Measurements from ENCODE around the gene FHOD3.

The FHOD3 gene

GRCh38 chr18:36818652-36819051 is 521.1 kb downstream of the FHOD3 start:
- WGBS (ENCODE audit: insufficient coverage): 100% methylated on average over 1 of the region's 3 CpGs
- CTCF ChIA-PET: interaction anchor here (1.2 kb wide), 1 partner anchor 10 kb away, joined by 5 read pairs; no protein-coding TSS in a partner anchor
- Histone ChIP-seq H3K4me1 (ENCODE audit: control extremely low read depth in 1 of 4, control insufficient read depth in 4 of 4, insufficient read depth in 4 of 4, low read length in 3 of 4) (no peaks in the 10 kb centered on the region), H3K4me3 (ENCODE audit: control insufficient read depth in 1 of 7, extremely low read depth in 1 of 7, insufficient read depth in 4 of 7, low read depth in 2 of 7, low read length in 6 of 7) (no peak overlapping the region), H3K27me3 (replicated peaks in 2 of 5; ENCODE audit: control insufficient read depth in 4 of 5, insufficient read depth in 5 of 5, low read length in 4 of 5) (no peaks in the 10 kb centered on the region), H3K36me3 (ENCODE audit: control insufficient read depth in 4 of 4, insufficient read depth in 4 of 4, low read length in 3 of 4) (peaks cover 15 to 76% (median 43%) of the 10 kb centered on the region in 4 experiments), H3K9me3 (ENCODE audit: control extremely low read depth in 1 of 5, control insufficient read depth in 4 of 5, insufficient read depth in 2 of 5, low read depth in 1 of 5, low read length in 4 of 5) (no peaks in the 10 kb centered on the region), H3K27ac (ENCODE audit: insufficient read depth in 1 of 2, low read depth in 1 of 2, low read length in 2 of 2, poor library complexity in 1 of 2, severe bottlenecking in 2 of 2) (no peak overlapping the region)
- no peak for DNase-seq
- POLR2A ChIA-PET: interaction anchor here (0.7 kb wide), 1 partner anchor 9 kb away, joined by 6 read pairs; no protein-coding TSS in a partner anchor

GRCh38 chr18:36819621-36820020 is 522.1 kb downstream of the FHOD3 start:
- no peaks in the 10 kb centered on the region for H3K9me3 ChIP-seq (ENCODE audit: control extremely low read depth in 1 of 5, control insufficient read depth in 4 of 5, insufficient read depth in 2 of 5, low read depth in 1 of 5, low read length in 4 of 5)
- POLR2A ChIA-PET: no interaction called here
- no peaks in the 10 kb centered on the region for H3K27me3 ChIP-seq (replicated peaks in 2 of 5; ENCODE audit: control insufficient read depth in 4 of 5, insufficient read depth in 5 of 5, low read length in 4 of 5)
- peaks cover 15 to 68% (median 40%) of the 10 kb centered on the region in 4 experiments for H3K36me3 ChIP-seq (ENCODE audit: control insufficient read depth in 4 of 4, insufficient read depth in 4 of 4, low read length in 3 of 4)
- no peak overlapping the region for H3K27ac ChIP-seq (ENCODE audit: insufficient read depth in 1 of 2, low read depth in 1 of 2, low read length in 2 of 2, poor library complexity in 1 of 2, severe bottlenecking in 2 of 2)
- CTCF ChIA-PET: interaction anchor here (1.2 kb wide), 1 partner anchor 11 kb away, joined by 5 read pairs; no protein-coding TSS in a partner anchor
- no peak overlapping the region for H3K4me3 ChIP-seq (ENCODE audit: control insufficient read depth in 1 of 7, extremely low read depth in 1 of 7, insufficient read depth in 4 of 7, low read depth in 2 of 7, low read length in 6 of 7)
- no peak for DNase-seq
- H3K4me1 ChIP-seq (ENCODE audit: control extremely low read depth in 1 of 4, control insufficient read depth in 4 of 4, insufficient read depth in 4 of 4, low read length in 3 of 4): no peaks in the 10 kb centered on the region

GRCh38 chr18:36821681-36822080 is 524.2 kb downstream of the FHOD3 start:
- CTCF ChIA-PET: interaction anchor here (1.0 kb wide), 1 partner anchor 23 kb away, joined by 4 read pairs; no protein-coding TSS in a partner anchor
- H3K36me3 ChIP-seq (ENCODE audit: control insufficient read depth in 4 of 4, insufficient read depth in 4 of 4, low read length in 3 of 4): peaks cover 15 to 57% (median 32%) of the 10 kb centered on the region in 4 experiments

DNA sequence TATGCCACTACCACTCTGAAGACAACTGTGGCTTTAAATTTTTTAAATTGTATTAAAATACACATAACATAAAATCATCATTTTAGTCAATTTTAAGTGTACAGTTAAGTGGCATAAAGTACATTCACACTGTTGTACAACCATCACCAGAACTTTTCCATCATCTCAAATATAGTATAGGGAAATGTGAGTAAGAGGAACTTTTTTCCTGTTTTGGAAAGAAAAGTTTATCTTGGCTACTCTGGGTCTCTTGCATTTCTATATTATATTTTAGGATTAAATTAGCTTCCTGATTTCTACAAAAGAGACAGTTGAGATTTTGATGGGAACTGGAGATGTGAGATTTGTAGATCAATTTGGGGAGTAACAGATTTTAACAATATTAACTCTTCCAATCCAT is 528.0 kb downstream of the FHOD3 start:
- ChIA-PET CTCF (interaction anchor here (0.7 to 0.9 kb wide), 2 partner anchors 13 to 281 kb away, joined by 3 read pairs; no protein-coding TSS in a partner anchor), POLR2A (no interaction called here)
- Histone ChIP-seq H3K27me3 (replicated peaks in 2 of 5; ENCODE audit: control insufficient read depth in 4 of 5, insufficient read depth in 5 of 5, low read length in 4 of 5) (no peaks in the 10 kb centered on the region), H3K27ac (ENCODE audit: insufficient read depth in 1 of 2, low read depth in 1 of 2, low read length in 2 of 2, poor library complexity in 1 of 2, severe bottlenecking in 2 of 2) (no peak overlapping the region), H3K4me3 (ENCODE audit: control insufficient read depth in 1 of 7, extremely low read depth in 1 of 7, insufficient read depth in 4 of 7, low read depth in 2 of 7, low read length in 6 of 7) (no peak overlapping the region), H3K4me1 (ENCODE audit: control extremely low read depth in 1 of 4, control insufficient read depth in 4 of 4, insufficient read depth in 4 of 4, low read length in 3 of 4) (peaks cover 12 to 22% (median 19%) of the 10 kb centered on the region in 4 experiments), H3K9me3 (ENCODE audit: control extremely low read depth in 1 of 5, control insufficient read depth in 4 of 5, insufficient read depth in 2 of 5, low read depth in 1 of 5, low read length in 4 of 5) (no peaks in the 10 kb centered on the region), H3K36me3 (ENCODE audit: control insufficient read depth in 4 of 4, insufficient read depth in 4 of 4, low read length in 3 of 4) (peaks cover 3 to 24% (median 14%) of the 10 kb centered on the region in 4 experiments)
- DNase-seq: no peak

More at GRCh38 chr18:36821681-36822080, 524.2 kb downstream of the FHOD3 start:
- no peaks in the 10 kb centered on the region for H3K27me3 ChIP-seq (replicated peaks in 2 of 5; ENCODE audit: control insufficient read depth in 4 of 5, insufficient read depth in 5 of 5, low read length in 4 of 5)
- POLR2A ChIA-PET: interaction anchor here (0.6 kb wide), 1 partner anchor 27 kb away, joined by 3 read pairs; no protein-coding TSS in a partner anchor
- no peak overlapping the region for H3K4me3 ChIP-seq (ENCODE audit: control insufficient read depth in 1 of 7, extremely low read depth in 1 of 7, insufficient read depth in 4 of 7, low read depth in 2 of 7, low read length in 6 of 7)
- H3K9me3 ChIP-seq (ENCODE audit: control extremely low read depth in 1 of 5, control insufficient read depth in 4 of 5, insufficient read depth in 2 of 5, low read depth in 1 of 5, low read length in 4 of 5): no peaks in the 10 kb centered on the region
- H3K4me1 ChIP-seq (ENCODE audit: control extremely low read depth in 1 of 4, control insufficient read depth in 4 of 4, insufficient read depth in 4 of 4, low read length in 3 of 4): no peaks in the 10 kb centered on the region
- no peak overlapping the region for H3K27ac ChIP-seq (ENCODE audit: insufficient read depth in 1 of 2, low read depth in 1 of 2, low read length in 2 of 2, poor library complexity in 1 of 2, severe bottlenecking in 2 of 2)
- no peak for DNase-seq
- 93% methylated on average over 4 of the region's 4 CpGs for WGBS (ENCODE audit: insufficient coverage)

DNA sequence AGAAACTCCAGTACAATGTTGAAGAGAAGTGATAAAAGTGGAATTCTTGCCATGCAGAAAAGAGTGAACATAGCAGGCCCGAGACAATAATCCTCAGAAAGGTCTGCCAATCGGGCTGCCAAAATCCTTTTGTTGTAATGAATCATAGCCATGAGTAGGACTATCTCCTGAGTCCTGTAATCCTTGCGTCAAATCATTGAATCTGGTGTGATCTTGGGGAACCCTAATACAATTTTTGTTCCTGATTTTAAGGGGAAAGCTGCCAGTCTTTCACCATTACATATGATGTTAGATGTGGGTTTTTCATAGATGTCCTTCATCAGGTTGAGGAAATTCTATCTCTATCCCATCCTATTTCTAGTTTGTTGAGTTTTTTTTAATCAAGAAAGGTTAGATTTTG is 529.0 kb downstream of the FHOD3 start:
- no peaks in the 10 kb centered on the region for H3K27me3 ChIP-seq (replicated peaks in 2 of 5; ENCODE audit: control insufficient read depth in 4 of 5, insufficient read depth in 5 of 5, low read length in 4 of 5)
- CTCF ChIA-PET: interaction anchor here (0.8 to 0.9 kb wide), 2 partner anchors 14 to 18 kb away, joined by 3 read pairs; no protein-coding TSS in a partner anchor
- H3K9me3 ChIP-seq (ENCODE audit: control extremely low read depth in 1 of 5, control insufficient read depth in 4 of 5, insufficient read depth in 2 of 5, low read depth in 1 of 5, low read length in 4 of 5): no peaks in the 10 kb centered on the region
- WGBS (ENCODE audit: insufficient coverage): 100% methylated on average over 3 of the region's 3 CpGs
- H3K4me1 ChIP-seq (ENCODE audit: control extremely low read depth in 1 of 4, control insufficient read depth in 4 of 4, insufficient read depth in 4 of 4, low read length in 3 of 4): peaks cover 12 to 22% (median 19%) of the 10 kb centered on the region in 4 experiments
- no peak for DNase-seq
- POLR2A ChIA-PET: no interaction called here
- H3K27ac ChIP-seq (ENCODE audit: insufficient read depth in 1 of 2, low read depth in 1 of 2, low read length in 2 of 2, poor library complexity in 1 of 2, severe bottlenecking in 2 of 2): no peak overlapping the region
- peaks cover 3 to 19% (median 11%) of the 10 kb centered on the region in 4 experiments for H3K36me3 ChIP-seq (ENCODE audit: control insufficient read depth in 4 of 4, insufficient read depth in 4 of 4, low read length in 3 of 4)
- H3K4me3 ChIP-seq (ENCODE audit: control insufficient read depth in 1 of 7, extremely low read depth in 1 of 7, insufficient read depth in 4 of 7, low read depth in 2 of 7, low read length in 6 of 7): no peak overlapping the region

DNA sequence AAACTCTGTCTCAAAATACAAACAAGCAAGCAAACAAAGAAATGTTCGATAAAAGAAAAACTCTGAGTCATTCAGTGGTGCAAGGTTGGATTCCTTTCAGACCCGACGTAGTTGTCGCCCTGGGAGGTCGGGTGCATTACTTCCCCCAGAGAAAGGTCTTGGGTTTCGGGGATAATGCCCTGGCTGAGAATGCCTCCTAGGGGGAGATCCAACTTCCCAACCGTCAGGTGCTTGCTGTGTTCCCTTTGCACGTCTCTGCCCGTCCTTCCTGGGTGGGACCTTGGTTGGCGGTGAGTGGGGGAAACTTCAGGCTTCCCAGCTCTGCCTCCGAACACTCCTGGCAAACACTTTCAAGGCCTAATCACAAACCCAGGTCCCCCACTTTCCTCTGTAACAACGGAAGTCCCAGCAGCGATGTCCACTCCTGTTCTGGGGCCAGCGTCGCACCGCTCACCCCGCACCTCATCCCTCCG is 530.7 kb downstream of the FHOD3 start:
- peak; percentile 21 to 74 (median 68) for DNase-seq
- ChIA-PET CTCF (interaction anchor here (0.8 to 1.2 kb wide), 2 partner anchors 15 to 16 kb away, joined by 3 read pairs; no protein-coding TSS in a partner anchor), POLR2A (no interaction called here)
- H3K27ac ChIP-seq (ENCODE audit: insufficient read depth in 1 of 2, low read depth in 1 of 2, low read length in 2 of 2, poor library complexity in 1 of 2, severe bottlenecking in 2 of 2): peak overlapping the region; percentile 75 to 88
- H3K4me1 ChIP-seq (ENCODE audit: control extremely low read depth in 1 of 4, control insufficient read depth in 4 of 4, insufficient read depth in 4 of 4, low read length in 3 of 4): peaks cover 12 to 22% (median 20%) of the 10 kb centered on the region in 4 experiments
- H3K27me3 ChIP-seq (replicated peaks in 2 of 5; ENCODE audit: control insufficient read depth in 4 of 5, insufficient read depth in 5 of 5, low read length in 4 of 5): no peaks in the 10 kb centered on the region
- H3K36me3 ChIP-seq (ENCODE audit: control insufficient read depth in 4 of 4, insufficient read depth in 4 of 4, low read length in 3 of 4): peaks cover 0 to 6% (median 2%) of the 10 kb centered on the region in 4 experiments
- WGBS (ENCODE audit: insufficient coverage): 0% methylated on average over 16 of the region's 18 CpGs
- no peaks in the 10 kb centered on the region for H3K9me3 ChIP-seq (ENCODE audit: control extremely low read depth in 1 of 5, control insufficient read depth in 4 of 5, insufficient read depth in 2 of 5, low read depth in 1 of 5, low read length in 4 of 5)
- peak overlapping the region; percentile 75 to 99 (median 97) for H3K4me3 ChIP-seq (ENCODE audit: control insufficient read depth in 1 of 7, extremely low read depth in 1 of 7, insufficient read depth in 4 of 7, low read depth in 2 of 7, low read length in 6 of 7)

DNA sequence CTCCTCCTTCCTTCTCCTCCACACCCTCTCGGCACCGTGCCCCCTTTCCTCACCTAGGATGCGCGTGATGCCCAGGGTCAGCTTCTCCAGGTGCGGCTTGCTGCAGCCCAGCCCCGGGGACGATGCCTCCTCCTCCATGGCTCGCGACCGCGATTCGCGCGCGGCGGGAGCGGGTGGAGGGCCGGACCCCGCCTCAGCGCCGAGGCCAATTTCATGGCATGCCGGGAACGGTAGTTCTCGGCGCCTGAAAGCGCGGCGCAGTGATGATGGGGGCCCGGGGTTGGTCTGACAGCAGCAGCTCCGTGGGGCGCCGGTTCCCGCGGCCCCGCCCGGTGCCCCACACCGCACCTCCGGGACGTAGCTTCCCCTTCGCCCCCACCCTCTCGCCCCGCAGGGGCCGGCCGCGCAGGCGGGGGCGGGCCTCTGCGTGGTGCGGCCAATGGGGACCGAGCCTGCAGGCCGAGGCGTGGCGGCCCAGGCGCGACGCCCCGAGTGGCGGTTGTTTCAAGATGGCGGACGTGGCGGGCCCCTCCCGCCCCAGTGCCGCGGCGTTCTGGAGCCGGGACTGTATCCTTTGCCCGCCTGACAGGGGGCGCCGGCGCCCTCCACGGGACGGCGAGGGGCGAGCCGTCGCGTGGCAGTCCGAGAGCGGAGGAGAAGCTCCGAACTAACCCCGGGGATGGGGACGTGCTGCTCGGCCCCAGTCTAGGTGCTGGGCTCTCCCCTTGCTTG is 531.3 kb downstream of the FHOD3 start, which contains the start of the genes KIAA1328 and TPGS2:
KIAA1328 (plus strand) TSS at position 498 of the 732 bp plus-strand sequence; CDS start at position 510, 12 bp downstream.
TPGS2 (minus strand) TSS at position 373 of the 732 bp plus-strand sequence; CDS start at position 138, 235 bp downstream.
- peak; percentile 94 to 98 (median 97) for DNase-seq
- H3K36me3 ChIP-seq (ENCODE audit: control insufficient read depth in 4 of 4, insufficient read depth in 4 of 4, low read length in 3 of 4): peaks cover 0 to 2% (median under 1%) of the 10 kb centered on the region in 4 experiments
- ChIA-PET CTCF (interaction anchor here (0.8 to 1.3 kb wide), 3 partner anchors 13 to 17 kb away, joined by 3 to 5 read pairs (median 3); no protein-coding TSS in a partner anchor), POLR2A (interaction anchor here (1.3 kb wide), 1 partner anchor 700 kb away, joined by 3 read pairs; the partner anchor contains the start of gene SLC39A6)
- no peaks in the 10 kb centered on the region for H3K27me3 ChIP-seq (replicated peaks in 2 of 5; ENCODE audit: control insufficient read depth in 4 of 5, insufficient read depth in 5 of 5, low read length in 4 of 5)
- H3K4me1 ChIP-seq (ENCODE audit: control extremely low read depth in 1 of 4, control insufficient read depth in 4 of 4, insufficient read depth in 4 of 4, low read length in 3 of 4): peaks cover 12 to 22% (median 20%) of the 10 kb centered on the region in 4 experiments
- H3K27ac ChIP-seq (ENCODE audit: insufficient read depth in 1 of 2, low read depth in 1 of 2, low read length in 2 of 2, poor library complexity in 1 of 2, severe bottlenecking in 2 of 2): peak within 1 kb of the TSS; percentile 77 to 88
- peak within 1 kb of the TSS; percentile 75 to 99 (median 97) for H3K4me3 ChIP-seq (ENCODE audit: control insufficient read depth in 1 of 7, extremely low read depth in 1 of 7, insufficient read depth in 4 of 7, low read depth in 2 of 7, low read length in 6 of 7)
- H3K9me3 ChIP-seq (ENCODE audit: control extremely low read depth in 1 of 5, control insufficient read depth in 4 of 5, insufficient read depth in 2 of 5, low read depth in 1 of 5, low read length in 4 of 5): no peaks in the 10 kb centered on the region
- WGBS (ENCODE audit: insufficient coverage): 0% methylated on average over 81 of the region's 83 CpGs

Measured in common myeloid progenitor, CD34-positive (primary cell).